Spinal cord (tissue), 10 donors: ENCODE data around the gene MAX. TPM values are rescaled to one million over a fixed set of nuclear protein-coding genes. Genes with fewer than 3 reads are reported as not detected.

Experiments used
- DNase-seq, 6 donors: peaks; one replicate each; pipeline versions ENCODE4 v3.0.0 to v3.0.0-alpha.2; 2013 to 2015; ENCODE audit warnings: low spot score in 6 of 6, low read depth in 4 of 6
- H3K27ac ChIP-seq: one replicate; pipeline ENCODE4 v1.5.1; 2013; ENCODE audit warnings: low read depth, low read length, control low read depth
- H3K27me3 ChIP-seq: one replicate; pipeline ENCODE4 v1.6.1; 2013; ENCODE audit warnings: low read length; ENCODE audit not compliant: control insufficient read depth, insufficient read depth
- H3K36me3 ChIP-seq: one replicate; pipeline ENCODE4 v1.6.1; 2013; ENCODE audit warnings: low read length; ENCODE audit not compliant: control insufficient read depth, insufficient read depth
- H3K4me1 ChIP-seq: one replicate; pipeline ENCODE4 v1.6.1; 2013; ENCODE audit warnings: low read length; ENCODE audit not compliant: control insufficient read depth, insufficient read depth
- H3K4me3 ChIP-seq: one replicate; pipeline ENCODE4 v1.5.1; 2013; ENCODE audit warnings: low read depth, low read length, control low read depth
- H3K9me3 ChIP-seq: one replicate; pipeline ENCODE4 v1.6.1; 2013; ENCODE audit warnings: low read length; ENCODE audit not compliant: control insufficient read depth, insufficient read depth
- WGBS: methylation state at CpG from one replicate; pipeline ENCODE4 v1.1.5; 2013; ENCODE audit warnings: missing lambda C conversion rate; ENCODE audit not compliant: insufficient coverage; 5-methylcytosine and 5-hydroxymethylcytosine counted together
- long read RNA-seq, 4 donors: transcript quantifications; one replicate each; lab custom pipeline, GENCODE V29; 2026
- polyA plus RNA-seq, 2 donors: library from polyadenylated mRNA; unstranded; fragments of 120-200 nt; gene quantifications; one replicate each; pipeline ENCODE4 v1.2.1, GENCODE V29; 2013; ENCODE audit not compliant: insufficient read length in 2 of 2
- total RNA-seq, 2 donors: library from RNA; depleted of rRNA in 1 of 2; stranded (reverse); fragments of 120-200 nt in 1 of 2; fragments of >200 nt in 1 of 2; gene quantifications; one replicate each; pipeline versions ENCODE4 v1.2.3 to v1.2.4, GENCODE V29; 2013 to 2014
- donor health status: healthy.

The MAX gene, protein sequence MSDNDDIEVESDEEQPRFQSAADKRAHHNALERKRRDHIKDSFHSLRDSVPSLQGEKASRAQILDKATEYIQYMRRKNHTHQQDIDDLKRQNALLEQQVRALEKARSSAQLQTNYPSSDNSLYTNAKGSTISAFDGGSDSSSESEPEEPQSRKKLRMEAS
- total RNA-seq = 10 to 100 TPM; 48.2 to 55.2 TPM
- 10 to 100 TPM; 75.3 to 76.7 TPM for polyA plus RNA-seq
- long read RNA-seq, donor 1, transcript MAX-204 (4 exons, 1,973 nt) = major isoform, 19 of 36 reads
- long read RNA-seq, donor 1, transcript MAX-205 (5 exons, 1,546 nt) = minor isoform, 8 of 36 reads
- long read RNA-seq, donor 1, partial matches to known transcripts = 0 of 36 reads
- long read RNA-seq, donor 1, other reads (novel, unspliced or antisense) = 0 of 36 reads
- long read RNA-seq, donor 2, transcript MAX-204 (4 exons, 1,973 nt) = major isoform, 9 of 20 reads
- long read RNA-seq, donor 2, transcript MAX-205 (5 exons, 1,546 nt) = minor isoform, 7 of 20 reads
- long read RNA-seq, donor 2, partial matches to known transcripts = 0 of 20 reads
- long read RNA-seq, donor 2, other reads (novel, unspliced or antisense) = 0 of 20 reads
- long read RNA-seq, donor 3, transcript MAX-205 (5 exons, 1,546 nt) = major isoform, 15 of 30 reads
- long read RNA-seq, donor 3, transcript MAX-204 (4 exons, 1,973 nt) = minor isoform, 10 of 30 reads
- long read RNA-seq, donor 3, partial matches to known transcripts = 0 of 30 reads
- long read RNA-seq, donor 3, other reads (novel, unspliced or antisense) = 0 of 30 reads
- long read RNA-seq, donor 4, transcript MAX-205 (5 exons, 1,546 nt) = major isoform, 14 of 35 reads
- long read RNA-seq, donor 4, transcript MAX-204 (4 exons, 1,973 nt) = major isoform, 14 of 35 reads
- long read RNA-seq, donor 4, partial matches to known transcripts = 0 of 35 reads
- long read RNA-seq, donor 4, other reads (novel, unspliced or antisense) = 0 of 35 reads

- H3K4me3 ChIP-seq = peak within 1 kb of the TSS; percentile 91
- peak within 1 kb of the TSS; percentile 80 for H3K27ac ChIP-seq
- H3K9me3 ChIP-seq = no peaks in the 10 kb centered on the region
- DNase-seq = peak; percentile 84 to 100 (median 96)
- 0% methylated on average over 43 of the region's 61 CpGs for WGBS
- H3K27me3 ChIP-seq = no peaks in the 10 kb centered on the region
- peaks cover 2% of the 10 kb centered on the region for H3K36me3 ChIP-seq
- peaks cover 5% of the 10 kb centered on the region for H3K4me1 ChIP-seq
Measured at GRCh38 chr14:65102441-65103149, at the start of gene MAX. MAX (minus strand) TSS chr14:65102517; CDS start chr14:65102339, 178 bp downstream.

GRCh38 chr14:65151609-65151956, 49.3 kb upstream of the MAX start:
- H3K27ac ChIP-seq = no peak overlapping the region
- 86% methylated on average over 6 of the region's 6 CpGs for WGBS
- no peak for DNase-seq

DNA sequence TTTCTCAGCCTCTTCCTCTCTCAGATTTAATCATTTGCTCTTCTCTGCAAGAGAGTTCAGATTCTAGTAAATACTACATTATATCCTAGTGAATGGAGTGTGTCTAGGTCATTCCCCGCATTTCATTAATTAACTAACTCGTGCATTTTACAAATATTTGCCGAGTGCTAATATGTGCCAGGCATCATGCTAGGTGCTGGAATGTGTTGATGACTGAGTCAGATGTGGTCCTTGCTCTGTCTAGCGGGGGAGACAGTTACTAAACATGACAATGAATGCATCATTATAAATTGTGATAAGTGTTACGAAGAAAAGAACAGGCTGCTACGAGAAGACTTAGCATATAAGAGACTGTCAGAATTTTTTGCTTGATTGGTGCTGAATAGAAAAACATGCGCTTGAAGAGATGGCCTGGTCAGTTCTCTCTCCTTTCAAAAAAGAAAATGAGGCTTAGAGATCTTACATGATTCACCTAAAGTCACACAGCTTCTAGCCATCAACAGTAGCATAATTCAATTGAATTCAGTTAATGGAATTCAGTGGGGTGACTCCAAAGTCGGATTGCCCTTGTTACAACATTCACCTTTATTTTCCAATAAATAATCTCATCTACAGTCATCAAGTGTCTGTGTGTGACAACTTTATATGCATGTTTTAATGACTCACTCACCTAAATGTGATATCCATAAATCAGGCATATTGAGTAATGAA, 48.7 kb upstream of the MAX start:
- Histone ChIP-seq H3K27me3 (no peaks in the 10 kb centered on the region), H3K4me1 (no peaks in the 10 kb centered on the region), H3K36me3 (no peaks in the 10 kb centered on the region), H3K27ac (no peak overlapping the region), H3K9me3 (no peaks in the 10 kb centered on the region), H3K4me3 (no peak overlapping the region)
- DNase-seq = no peak
- WGBS = 100% methylated on average over 1 of the region's 8 CpGs

More at GRCh38 chr14:65151609-65151956, 49.3 kb upstream of the MAX start:
- no peaks in the 10 kb centered on the region for H3K27me3 ChIP-seq
- H3K4me3 ChIP-seq = no peak overlapping the region
- no peaks in the 10 kb centered on the region for H3K9me3 ChIP-seq
- no peaks in the 10 kb centered on the region for H3K36me3 ChIP-seq
- H3K4me1 ChIP-seq = no peaks in the 10 kb centered on the region

DNA sequence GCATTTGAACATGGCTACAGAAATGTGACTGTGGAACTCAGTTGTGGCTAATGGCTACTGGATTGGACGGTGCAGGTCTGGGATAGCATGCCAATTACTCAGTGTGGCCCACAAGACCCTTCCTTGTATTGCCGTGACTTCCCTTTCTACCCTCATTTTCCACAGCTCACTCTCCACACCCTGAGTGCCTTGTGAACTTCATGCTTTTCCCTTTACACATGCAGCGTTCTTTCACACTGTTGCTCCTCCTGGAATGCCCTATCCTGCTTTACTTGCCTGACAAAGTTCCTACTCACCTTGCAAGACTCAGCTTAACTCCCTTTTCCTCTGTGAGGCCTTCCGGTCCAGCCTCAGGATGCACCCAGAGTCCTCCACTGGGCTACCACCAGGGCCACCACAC, 46.8 kb upstream of the MAX start:
- Histone ChIP-seq H3K27ac (no peak overlapping the region), H3K27me3 (peaks cover 1% of the 10 kb centered on the region), H3K36me3 (no peaks in the 10 kb centered on the region), H3K9me3 (no peaks in the 10 kb centered on the region), H3K4me3 (no peak overlapping the region), H3K4me1 (no peaks in the 10 kb centered on the region)
- WGBS = 97% methylated on average over 4 of the region's 4 CpGs
- DNase-seq = no peak

DNA sequence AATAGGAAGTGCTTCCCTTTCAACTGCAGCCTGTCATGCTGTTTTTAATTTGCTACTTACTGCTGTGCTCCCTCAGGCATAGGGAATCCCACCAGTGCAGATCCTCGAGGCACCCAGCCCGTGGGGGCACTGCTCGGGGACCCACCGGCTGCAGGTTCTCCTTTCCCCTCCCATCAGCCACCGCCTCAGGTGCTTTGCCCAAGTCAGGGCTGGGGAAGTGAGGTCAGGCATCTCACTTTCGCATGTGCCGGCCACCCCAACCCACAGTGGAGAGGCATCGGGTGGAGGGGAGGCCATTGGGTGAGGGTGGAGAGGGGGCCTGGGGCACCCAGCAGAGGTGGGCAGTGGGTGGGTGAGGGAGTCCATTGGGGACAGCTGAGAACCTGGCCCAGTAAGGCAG, 41.9 kb upstream of the MAX start:
- WGBS = 92% methylated on average over 2 of the region's 8 CpGs
- no peak for DNase-seq
- no peak overlapping the region for H3K27ac ChIP-seq
- H3K9me3 ChIP-seq = no peaks in the 10 kb centered on the region
- peaks cover 6% of the 10 kb centered on the region for H3K27me3 ChIP-seq
- no peaks in the 10 kb centered on the region for H3K36me3 ChIP-seq
- H3K4me1 ChIP-seq = no peaks in the 10 kb centered on the region
- no peak overlapping the region for H3K4me3 ChIP-seq

DNA sequence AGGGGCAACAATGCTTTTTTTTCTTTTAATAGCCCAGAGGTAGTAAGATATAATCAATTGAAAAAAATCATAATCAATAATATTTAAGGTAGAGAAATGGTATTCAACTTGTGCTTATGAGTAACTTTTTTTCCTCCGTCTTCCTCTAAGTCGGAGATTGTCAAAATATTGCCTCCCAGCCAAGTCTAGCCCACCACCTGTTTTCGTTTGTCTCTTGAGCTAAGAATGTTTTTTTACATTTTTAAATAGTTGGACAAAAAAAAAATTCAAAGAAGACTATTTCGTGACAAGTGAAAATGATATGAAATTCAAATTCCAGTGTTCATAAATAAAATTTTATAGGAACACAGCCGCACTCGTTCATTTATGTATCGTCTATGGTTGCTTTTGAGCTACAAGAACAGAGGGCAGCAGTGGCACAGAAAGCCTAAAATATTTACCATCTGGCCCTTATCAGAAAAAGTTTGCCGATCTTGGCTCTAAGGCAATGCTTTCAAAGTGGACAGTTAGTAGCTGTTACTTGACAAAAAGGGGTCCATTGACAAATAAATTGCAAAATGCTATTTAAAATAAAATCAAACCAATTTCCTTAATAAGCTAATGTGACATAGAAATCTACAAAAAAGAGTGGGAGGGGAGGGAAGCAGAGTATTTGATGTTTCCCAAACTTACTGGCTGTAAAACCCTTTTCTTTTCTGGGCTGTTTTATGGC, 40.8 kb upstream of the MAX start:
- H3K9me3 ChIP-seq = no peaks in the 10 kb centered on the region
- H3K4me1 ChIP-seq = no peaks in the 10 kb centered on the region
- no peak overlapping the region for H3K4me3 ChIP-seq
- peaks cover 6% of the 10 kb centered on the region for H3K27me3 ChIP-seq
- peak in 1 of 6 donors; percentile 51 for DNase-seq
- no peaks in the 10 kb centered on the region for H3K36me3 ChIP-seq
- 87% methylated on average over 3 of the region's 8 CpGs for WGBS
- no peak overlapping the region for H3K27ac ChIP-seq

- H3K27me3 ChIP-seq = peaks cover 6% of the 10 kb centered on the region
- DNase-seq = no peak
- H3K9me3 ChIP-seq = no peaks in the 10 kb centered on the region
- 20% methylated on average over 1 of the region's 4 CpGs for WGBS
- no peaks in the 10 kb centered on the region for H3K4me1 ChIP-seq
- H3K4me3 ChIP-seq = no peak overlapping the region
- no peaks in the 10 kb centered on the region for H3K36me3 ChIP-seq
- no peak overlapping the region for H3K27ac ChIP-seq
Measured at GRCh38 chr14:65142429-65142828, 40.1 kb upstream of the MAX start.

DNA sequence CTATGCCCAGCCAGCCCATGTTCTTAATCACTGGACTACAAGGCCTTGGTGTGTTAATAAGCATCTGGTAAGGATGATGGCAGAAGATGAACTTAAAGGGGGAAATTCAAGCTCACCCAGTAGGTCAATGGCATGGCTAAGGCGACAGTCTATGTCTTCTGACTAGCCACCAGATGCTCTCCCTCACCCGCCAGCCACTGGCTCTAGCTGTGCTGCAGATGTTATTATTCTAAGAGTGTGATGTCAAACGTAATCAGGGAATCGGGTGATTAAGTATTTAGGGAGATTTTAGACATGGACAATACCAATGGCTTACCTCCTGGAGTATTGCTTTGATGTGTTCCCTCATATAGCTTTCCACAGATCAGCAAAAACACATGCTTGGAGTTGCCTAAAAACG, 39.2 kb upstream of the MAX start:
- WGBS = no CpG with 5 or more reads among the region's 5 CpGs
- peaks cover 6% of the 10 kb centered on the region for H3K27me3 ChIP-seq
- no peak overlapping the region for H3K27ac ChIP-seq
- H3K9me3 ChIP-seq = no peaks in the 10 kb centered on the region
- no peak overlapping the region for H3K4me3 ChIP-seq
- no peaks in the 10 kb centered on the region for H3K4me1 ChIP-seq
- H3K36me3 ChIP-seq = no peaks in the 10 kb centered on the region
- no peak for DNase-seq
